MV-4-11 (cell line): ENCODE results near the gene SLC2A11.
"Not testable (repeated sequence)": the region's sequence is repeated elsewhere in the genome, so short reads cannot be mapped to it uniquely, and the experiment has no call there.

ENCODE experiments used
- DNase-seq: peaks from one replicate; lab custom pipeline; 2025; lab: John Stamatoyannopoulos, UW

Gene SLC2A11

GRCh38 chr22:23847310-23847920 lies 10.3 kb upstream of the SLC2A11 start:
- no peak for DNase-seq

GRCh38 chr22:23847991-23848864 lies 9.4 kb upstream of the SLC2A11 start:
- DNase-seq: no peak

GRCh38 chr22:23849009-23850006 lies 8.4 kb upstream of the SLC2A11 start:
- peak; percentile 37 for DNase-seq

GRCh38 chr22:23850136-23850611 lies 7.5 kb upstream of the SLC2A11 start:
- DNase-seq: no peak

GRCh38 chr22:23856721-23857605 lies 712 bp upstream of the SLC2A11 start:
- peak; percentile 21 for DNase-seq

GRCh38 chr22:23858484-23858815 lies 775 bp downstream of the SLC2A11 start:
- DNase-seq: no peak

- no peak for DNase-seq
These were observed 1.5 kb downstream of the SLC2A11 start for GRCh38 chr22:23859201-23859600.

- DNase-seq: not testable (repeated sequence)
These were observed 2.5 kb downstream of the SLC2A11 start for GRCh38 chr22:23860187-23860586.

- DNase-seq: peak; percentile 17
These were observed 4.4 kb downstream of the SLC2A11 start for GRCh38 chr22:23862103-23862502.

- not testable (repeated sequence) for DNase-seq
These were observed 7.0 kb downstream of the SLC2A11 start for GRCh38 chr22:23864499-23865154.

GRCh38 chr22:23868580-23868979 lies 10.9 kb downstream of the SLC2A11 start:
- no peak for DNase-seq

GRCh38 chr22:23874871-23875270 lies 17.2 kb downstream of the SLC2A11 start:
- DNase-seq: no peak

GRCh38 chr22:23875801-23876200 lies 18.1 kb downstream of the SLC2A11 start:
- no peak for DNase-seq

- no peak for DNase-seq
These were observed 19.9 kb downstream of the SLC2A11 start for GRCh38 chr22:23877566-23877965.

GRCh38 chr22:23878219-23878618 lies 20.5 kb downstream of the SLC2A11 start:
- DNase-seq: no peak

- no peak for DNase-seq
These were observed 24.7 kb downstream of the SLC2A11 start for GRCh38 chr22:23882370-23882769.

- DNase-seq: no peak
These were observed 26.0 kb downstream of the SLC2A11 start for GRCh38 chr22:23883658-23884057.

- no peak for DNase-seq
These were observed 26.5 kb downstream of the SLC2A11 start for GRCh38 chr22:23884140-23884539.

- DNase-seq: peak; percentile 44
These were observed 31.1 kb downstream of the SLC2A11 start for GRCh38 chr22:23888615-23889401.

GRCh38 chr22:23889620-23890019 lies 31.9 kb downstream of the SLC2A11 start:
- no peak for DNase-seq
